NB4 (cell line): ENCODE data around the gene KIR3DL3.
A peak's percentile ranks its signal among the peaks of the same experiment; 100 is the strongest.
"Not testable (repeated sequence)": the region's sequence is repeated elsewhere in the genome, so short reads cannot be mapped to it uniquely, and the experiment has no call there.

Experiments used
- DNase-seq: peaks from one replicate; pipeline ENCODE4 v3.0.0; 2010; ENCODE audit warnings: low read depth
- H3K4me3 ChIP-seq: one replicate; pipeline ENCODE4 v1.5.1; 2011; ENCODE audit warnings: mild to moderate bottlenecking, low read depth, low read length, moderate library complexity
- CTCF ChIP-seq: IDR thresholded peaks from one replicate; pipeline ENCODE4 v1.5.1; 2012; ENCODE audit warnings: low read depth, low read length
- MAX ChIP-seq: IDR thresholded peaks from 2 replicates; pipeline ENCODE4 v1.6.1; 2011; ENCODE audit warnings: low read depth, low read length
- MYC ChIP-seq: IDR thresholded peaks from 2 replicates; pipeline ENCODE4 v1.6.1; 2011; ENCODE audit warnings: low read depth, low read length
- POLR2A ChIP-seq: IDR thresholded peaks from 2 replicates; pipeline ENCODE4 v1.6.1; 2011; ENCODE audit warnings: mild to moderate bottlenecking; ENCODE audit not compliant: insufficient read length; ENCODE audit errors: extremely low read depth

The KIR3DL3 gene

GRCh38 chr19:54704928-54705327 lies 19.3 kb upstream of the KIR3DL3 start:
- TF ChIP-seq POLR2A, result no peak
- TF ChIP-seq CTCF, result no peak
- TF ChIP-seq MYC, result no peak
- TF ChIP-seq MAX, result no peak

GRCh38 chr19:54707962-54708361 lies 16.3 kb upstream of the KIR3DL3 start:
- H3K4me3 ChIP-seq, result no peak overlapping the region

More at GRCh38 chr19:54704928-54705327, 19.3 kb upstream of the KIR3DL3 start:
- H3K4me3 ChIP-seq, result no peak overlapping the region
- no peak for DNase-seq

GRCh38 chr19:54708781-54709180 lies 15.5 kb upstream of the KIR3DL3 start:
- no peak overlapping the region for H3K4me3 ChIP-seq
- no peak for DNase-seq
- TF ChIP-seq MYC (no peak), POLR2A (no peak), CTCF (no peak), MAX (no peak)

More at GRCh38 chr19:54707962-54708361, 16.3 kb upstream of the KIR3DL3 start:
- TF ChIP-seq MAX, result peak; percentile 71; the same call in 1 of the 2 replicates
- no peak for TF ChIP-seq CTCF
- peak; percentile 39 for DNase-seq

- no peak for DNase-seq
- no peak for TF ChIP-seq MYC
- TF ChIP-seq POLR2A, result no peak
- TF ChIP-seq CTCF, result no peak
- no peak for TF ChIP-seq MAX
- no peak overlapping the region for H3K4me3 ChIP-seq
Observed at GRCh38 chr19:54709212-54709948, 14.9 kb upstream of the KIR3DL3 start.

GRCh38 chr19:54709956-54710355 lies 14.3 kb upstream of the KIR3DL3 start:
- not testable (repeated sequence) for DNase-seq, H3K4me3 ChIP-seq

- no peak for DNase-seq
Observed at GRCh38 chr19:54724644-54725043, 402 bp downstream of the KIR3DL3 start.

More at GRCh38 chr19:54724644-54725043, 402 bp downstream of the KIR3DL3 start:
- H3K4me3 ChIP-seq, result no peak overlapping the region
- TF ChIP-seq POLR2A (no peak), MAX (no peak), CTCF (no peak), MYC (no peak)
